ENCODE data around the gene ALDOA.

ALDOA gene

DNA sequence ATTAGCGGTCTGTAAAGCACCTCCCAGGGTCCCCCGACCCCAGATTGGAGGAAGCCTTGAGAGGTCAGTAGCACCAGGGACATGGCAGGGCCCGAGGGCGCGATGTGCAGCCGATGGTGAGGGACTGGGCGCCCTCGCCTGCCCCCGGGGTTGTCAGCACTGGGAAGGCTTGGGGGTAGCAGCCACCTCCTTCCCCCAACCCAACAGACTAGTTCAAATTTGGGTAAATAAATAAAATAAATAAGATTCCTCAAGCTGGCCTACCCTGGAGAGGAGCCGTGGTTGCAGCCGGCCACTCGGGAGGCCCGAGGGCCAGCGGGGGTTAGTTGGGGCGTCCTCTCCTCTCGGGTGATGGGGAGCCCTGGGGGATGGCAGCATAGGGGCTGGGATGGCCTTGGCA, 41.1 kb upstream of the ALDOA start:
- DNase-seq (ENCODE audit: low read depth), result no peak
- TF ChIP-seq, protein P1, sequence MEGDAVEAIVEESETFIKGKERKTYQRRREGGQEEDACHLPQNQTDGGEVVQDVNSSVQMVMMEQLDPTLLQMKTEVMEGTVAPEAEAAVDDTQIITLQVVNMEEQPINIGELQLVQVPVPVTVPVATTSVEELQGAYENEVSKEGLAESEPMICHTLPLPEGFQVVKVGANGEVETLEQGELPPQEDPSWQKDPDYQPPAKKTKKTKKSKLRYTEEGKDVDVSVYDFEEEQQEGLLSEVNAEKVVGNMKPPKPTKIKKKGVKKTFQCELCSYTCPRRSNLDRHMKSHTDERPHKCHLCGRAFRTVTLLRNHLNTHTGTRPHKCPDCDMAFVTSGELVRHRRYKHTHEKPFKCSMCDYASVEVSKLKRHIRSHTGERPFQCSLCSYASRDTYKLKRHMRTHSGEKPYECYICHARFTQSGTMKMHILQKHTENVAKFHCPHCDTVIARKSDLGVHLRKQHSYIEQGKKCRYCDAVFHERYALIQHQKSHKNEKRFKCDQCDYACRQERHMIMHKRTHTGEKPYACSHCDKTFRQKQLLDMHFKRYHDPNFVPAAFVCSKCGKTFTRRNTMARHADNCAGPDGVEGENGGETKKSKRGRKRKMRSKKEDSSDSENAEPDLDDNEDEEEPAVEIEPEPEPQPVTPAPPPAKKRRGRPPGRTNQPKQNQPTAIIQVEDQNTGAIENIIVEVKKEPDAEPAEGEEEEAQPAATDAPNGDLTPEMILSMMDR (IDR thresholded peaks at IDR 0.05; ENCODE audit: control insufficient read depth, insufficient read depth, low read depth, low read length, missing control alignments), result no peak
- no peak overlapping the region for H3K4me3 ChIP-seq (ENCODE audit: control insufficient read depth, low read depth, low read length)

DNA sequence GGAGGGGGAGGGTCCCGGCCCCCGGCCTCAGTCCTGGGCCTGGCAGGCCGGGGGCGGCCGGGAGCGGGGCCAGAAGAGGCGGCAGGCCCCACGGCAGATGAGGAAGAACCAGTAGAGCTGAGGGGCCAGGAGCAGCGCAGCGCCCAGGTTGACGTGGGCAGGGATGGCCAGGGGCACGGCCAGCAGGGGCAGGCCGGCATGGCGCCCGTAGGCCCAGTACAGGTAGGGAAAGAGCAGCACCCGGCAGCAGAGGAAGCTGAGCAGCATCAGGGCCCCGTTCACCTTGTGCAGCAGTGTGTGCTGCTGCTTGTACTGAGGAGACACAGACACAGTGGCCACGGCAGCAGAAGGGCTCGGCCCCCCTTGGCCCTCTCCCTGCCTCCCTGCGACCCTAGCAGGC, 40.4 kb upstream of the ALDOA start:
- TF ChIP-seq, protein P1 (IDR thresholded peaks at IDR 0.05; ENCODE audit: control insufficient read depth, insufficient read depth, low read depth, low read length, missing control alignments), result no peak
- no peak overlapping the region for H3K4me3 ChIP-seq (ENCODE audit: control insufficient read depth, low read depth, low read length)
- DNase-seq (ENCODE audit: low read depth), result no peak

DNA sequence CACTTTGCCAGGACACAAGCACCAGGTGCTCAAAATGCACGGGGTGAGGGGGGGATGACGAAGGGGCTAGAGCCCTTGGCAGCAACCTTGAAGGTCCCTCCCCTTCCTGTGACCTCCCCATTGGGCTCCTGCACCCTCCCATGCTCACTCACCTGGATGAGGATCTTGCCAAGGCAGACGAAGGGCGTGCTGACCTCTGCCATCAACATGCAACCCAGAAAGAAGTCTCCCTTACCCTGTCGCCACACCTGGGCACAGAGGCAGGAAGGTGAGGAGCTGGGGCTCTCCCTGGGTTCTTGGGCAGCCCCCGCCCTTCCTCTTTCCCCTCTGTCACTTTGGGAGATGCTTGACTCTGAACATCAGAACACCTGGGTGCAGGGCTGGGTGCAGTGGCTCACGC, 40.0 kb upstream of the ALDOA start:
- no peak for DNase-seq (ENCODE audit: low read depth)
- TF ChIP-seq, protein P1 (IDR thresholded peaks at IDR 0.05; ENCODE audit: control insufficient read depth, insufficient read depth, low read depth, low read length, missing control alignments), result no peak
- H3K4me3 ChIP-seq (ENCODE audit: control insufficient read depth, low read depth, low read length), result no peak overlapping the region

DNA sequence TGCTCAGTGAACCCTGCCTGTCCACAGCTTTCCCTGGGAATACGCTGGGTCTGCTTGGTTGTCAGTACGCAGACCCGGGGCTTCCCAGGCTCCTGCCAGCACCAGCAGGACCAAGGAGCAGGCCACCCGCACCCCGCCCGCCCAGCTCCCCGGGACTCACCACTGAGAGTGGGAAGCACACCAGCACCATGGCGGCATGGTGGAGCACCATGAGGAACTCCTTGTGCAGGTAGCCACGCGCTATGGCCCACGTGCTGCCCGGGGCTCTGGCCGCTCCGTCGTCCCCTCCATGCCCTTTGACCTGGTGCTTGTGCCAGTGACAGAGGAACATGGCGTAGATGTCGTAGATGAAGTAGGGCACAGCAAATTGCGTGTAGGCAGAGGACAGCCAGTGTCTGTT, 39.1 kb upstream of the ALDOA start:
- no peak for DNase-seq (ENCODE audit: low read depth)
- TF ChIP-seq, protein P1 (IDR thresholded peaks at IDR 0.05; ENCODE audit: control insufficient read depth, insufficient read depth, low read depth, low read length, missing control alignments), result no peak
- no peak overlapping the region for H3K4me3 ChIP-seq (ENCODE audit: control insufficient read depth, low read depth, low read length)

DNA sequence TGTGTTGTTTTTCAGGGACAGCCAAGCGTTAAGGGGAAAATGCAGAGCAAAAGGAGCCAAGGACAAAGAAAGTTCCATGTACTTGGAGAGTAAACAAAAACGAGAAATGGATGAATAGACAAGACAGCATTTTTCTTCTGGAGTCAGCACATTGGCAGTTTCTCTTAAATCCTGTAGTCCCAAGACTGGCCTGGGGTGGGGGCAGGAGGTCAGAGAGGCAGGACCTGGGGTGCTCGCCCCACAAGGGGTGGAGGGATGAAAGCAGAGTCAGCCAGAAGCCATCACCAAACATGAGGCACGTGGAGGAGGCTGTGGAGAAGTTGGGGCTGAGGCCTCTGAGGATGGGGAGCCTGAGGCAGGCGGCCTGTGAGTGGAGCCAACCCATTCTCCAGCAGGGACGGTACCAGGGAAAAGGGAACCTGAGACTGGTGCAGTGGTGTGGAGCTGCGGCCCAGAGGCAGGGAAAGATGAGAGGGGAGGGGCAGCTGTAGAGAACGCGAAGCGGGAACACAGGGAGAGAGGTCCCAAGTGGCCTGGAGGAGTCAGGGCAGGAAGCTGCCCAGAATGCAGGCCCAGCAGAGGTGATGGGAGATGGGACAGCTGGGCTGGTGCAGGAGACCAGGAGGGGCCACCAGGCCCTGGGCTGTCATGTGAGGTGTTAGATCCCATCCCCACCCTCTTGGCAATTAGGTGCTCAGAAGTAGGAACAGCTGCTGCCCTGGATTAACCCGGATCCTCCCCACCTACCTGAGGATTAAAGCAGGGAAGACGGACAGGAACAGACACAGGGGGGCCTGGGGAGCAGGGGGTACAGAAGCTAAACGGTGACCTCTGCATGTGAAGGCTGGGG, 37.7 kb upstream of the ALDOA start:
- DNase-seq (ENCODE audit: low read depth), result no peak
- no peak overlapping the region for H3K4me3 ChIP-seq (ENCODE audit: control insufficient read depth, low read depth, low read length)

DNA sequence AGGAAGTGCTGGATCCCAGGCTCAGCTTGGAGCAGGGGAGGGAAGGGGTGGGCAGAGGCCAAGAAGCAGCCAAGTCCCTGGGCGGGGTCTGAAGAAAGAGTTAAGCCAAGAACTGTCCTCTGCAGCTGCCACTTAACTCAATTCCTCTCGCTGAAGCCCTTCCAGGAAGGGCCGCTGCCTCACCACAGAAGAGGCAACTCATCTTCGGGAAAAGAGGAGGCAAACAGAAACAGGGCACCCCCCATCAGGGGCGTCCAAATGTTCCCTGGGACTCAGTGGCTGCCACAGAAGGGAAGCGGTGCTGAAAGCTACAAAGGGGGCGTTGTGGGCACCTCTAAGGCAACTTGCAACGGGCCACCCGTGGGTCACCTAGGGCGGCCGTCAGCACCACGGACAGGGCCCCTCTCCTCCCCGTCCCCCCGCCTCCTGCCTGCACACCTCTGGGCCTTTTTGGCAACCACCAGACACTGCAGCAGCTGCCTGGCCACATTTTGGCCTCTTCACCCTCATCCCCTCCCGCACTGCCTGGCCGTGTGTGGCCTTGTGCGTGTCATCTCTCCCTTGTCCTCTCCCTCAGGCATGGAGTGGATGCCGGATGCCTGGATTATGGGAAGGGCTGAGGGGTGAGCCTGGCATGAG, 37.0 kb upstream of the ALDOA start:
- no peak overlapping the region for H3K4me3 ChIP-seq (ENCODE audit: control insufficient read depth, low read depth, low read length)
- TF ChIP-seq, protein P1 (IDR thresholded peaks at IDR 0.05; ENCODE audit: control insufficient read depth, insufficient read depth, low read depth, low read length, missing control alignments), result no peak
- DNase-seq (ENCODE audit: low read depth), result no peak

More for the DNA sequence above, 37.7 kb upstream of the ALDOA start:
- TF ChIP-seq, protein P1 (IDR thresholded peaks at IDR 0.05; ENCODE audit: control insufficient read depth, insufficient read depth, low read depth, low read length, missing control alignments), result no peak

Data from AG09309 (cell line).